ENCODE results near the gene ATF4.

The ATF4 gene, protein sequence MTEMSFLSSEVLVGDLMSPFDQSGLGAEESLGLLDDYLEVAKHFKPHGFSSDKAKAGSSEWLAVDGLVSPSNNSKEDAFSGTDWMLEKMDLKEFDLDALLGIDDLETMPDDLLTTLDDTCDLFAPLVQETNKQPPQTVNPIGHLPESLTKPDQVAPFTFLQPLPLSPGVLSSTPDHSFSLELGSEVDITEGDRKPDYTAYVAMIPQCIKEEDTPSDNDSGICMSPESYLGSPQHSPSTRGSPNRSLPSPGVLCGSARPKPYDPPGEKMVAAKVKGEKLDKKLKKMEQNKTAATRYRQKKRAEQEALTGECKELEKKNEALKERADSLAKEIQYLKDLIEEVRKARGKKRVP

DNA sequence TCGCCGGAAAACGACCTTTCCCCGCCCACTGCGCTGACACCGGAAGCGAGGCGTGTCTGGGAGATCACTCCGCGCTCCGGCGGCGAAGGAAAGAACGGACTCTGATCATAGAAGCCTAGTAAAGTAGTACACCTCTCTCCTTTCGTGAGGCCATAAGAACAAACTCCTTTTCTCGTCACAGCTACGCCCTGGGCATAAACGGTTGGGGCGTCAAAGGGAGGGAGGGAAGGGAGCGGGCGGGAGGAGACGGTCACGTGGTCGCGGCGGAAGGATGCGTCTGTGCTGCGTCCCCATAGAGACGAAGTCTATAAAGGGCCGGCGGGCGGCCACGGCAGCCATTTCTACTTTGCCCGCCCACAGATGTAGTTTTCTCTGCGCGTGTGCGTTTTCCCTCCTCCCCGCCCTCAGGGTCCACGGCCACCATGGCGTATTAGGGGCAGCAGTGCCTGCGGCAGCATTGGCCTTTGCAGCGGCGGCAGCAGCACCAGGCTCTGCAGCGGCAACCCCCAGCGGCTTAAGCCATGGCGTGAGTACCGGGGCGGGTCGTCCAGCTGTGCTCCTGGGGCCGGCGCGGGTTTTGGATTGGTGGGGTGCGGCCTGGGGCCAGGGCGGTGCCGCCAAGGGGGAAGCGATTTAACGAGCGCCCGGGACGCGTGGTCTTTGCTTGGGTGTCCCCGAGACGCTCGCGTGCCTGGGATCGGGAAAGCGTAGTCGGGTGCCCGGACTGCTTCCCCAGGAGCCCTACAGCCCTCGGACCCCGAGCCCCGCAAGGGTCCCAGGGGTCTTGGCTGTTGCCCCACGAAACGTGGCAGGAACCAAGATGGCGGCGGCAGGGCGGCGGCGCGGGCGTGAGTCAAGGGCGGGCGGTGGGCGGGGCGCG is at the start of gene ATF4:
ATF4 (plus strand) TSS at position 337 of the 880 bp plus-strand sequence. CDS start 884 bp downstream, outside the sequence.
- DNase-seq (ENCODE audit: low read depth in 2 of 2), result peak; percentile 84 to 87

DNA sequence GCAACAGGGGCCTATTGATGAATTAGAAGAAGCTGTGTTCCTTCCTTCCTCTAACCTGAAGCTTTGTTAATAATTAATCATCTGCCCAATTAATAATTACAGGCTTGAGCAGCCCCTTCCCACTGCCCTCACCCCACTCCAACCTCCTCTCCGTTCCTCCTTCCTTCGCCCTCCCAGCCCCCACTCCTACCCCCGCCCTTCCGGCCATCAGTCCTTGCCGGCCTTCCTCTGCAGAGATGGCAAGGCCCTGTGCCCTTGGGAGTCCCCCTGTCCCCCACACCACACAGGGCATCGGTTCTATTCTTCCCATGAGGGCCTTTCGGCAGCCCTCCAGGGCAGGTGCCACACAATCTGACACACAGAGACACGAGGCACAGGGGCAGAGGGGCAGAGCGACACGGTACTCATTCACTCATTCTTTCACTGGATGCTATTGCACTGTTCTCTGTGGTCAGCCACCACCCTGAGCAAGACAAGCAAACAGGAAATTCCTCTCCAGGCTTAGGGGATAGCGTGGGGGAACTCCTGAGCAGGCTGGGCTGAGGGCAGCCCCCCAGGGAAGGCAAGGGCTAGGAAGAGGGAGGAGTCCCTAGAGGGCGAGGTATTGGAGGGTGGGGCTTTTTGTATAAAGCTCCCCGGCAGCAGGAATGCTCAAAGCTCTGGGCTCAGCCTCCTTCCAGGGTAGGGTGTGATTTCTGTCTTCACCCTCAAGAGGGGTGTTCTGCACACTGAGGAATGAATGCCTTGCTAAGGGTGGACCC is 48.8 kb upstream of the ATF4 start:
- DNase-seq (ENCODE audit: low read depth in 2 of 2), result no peak

DNA sequence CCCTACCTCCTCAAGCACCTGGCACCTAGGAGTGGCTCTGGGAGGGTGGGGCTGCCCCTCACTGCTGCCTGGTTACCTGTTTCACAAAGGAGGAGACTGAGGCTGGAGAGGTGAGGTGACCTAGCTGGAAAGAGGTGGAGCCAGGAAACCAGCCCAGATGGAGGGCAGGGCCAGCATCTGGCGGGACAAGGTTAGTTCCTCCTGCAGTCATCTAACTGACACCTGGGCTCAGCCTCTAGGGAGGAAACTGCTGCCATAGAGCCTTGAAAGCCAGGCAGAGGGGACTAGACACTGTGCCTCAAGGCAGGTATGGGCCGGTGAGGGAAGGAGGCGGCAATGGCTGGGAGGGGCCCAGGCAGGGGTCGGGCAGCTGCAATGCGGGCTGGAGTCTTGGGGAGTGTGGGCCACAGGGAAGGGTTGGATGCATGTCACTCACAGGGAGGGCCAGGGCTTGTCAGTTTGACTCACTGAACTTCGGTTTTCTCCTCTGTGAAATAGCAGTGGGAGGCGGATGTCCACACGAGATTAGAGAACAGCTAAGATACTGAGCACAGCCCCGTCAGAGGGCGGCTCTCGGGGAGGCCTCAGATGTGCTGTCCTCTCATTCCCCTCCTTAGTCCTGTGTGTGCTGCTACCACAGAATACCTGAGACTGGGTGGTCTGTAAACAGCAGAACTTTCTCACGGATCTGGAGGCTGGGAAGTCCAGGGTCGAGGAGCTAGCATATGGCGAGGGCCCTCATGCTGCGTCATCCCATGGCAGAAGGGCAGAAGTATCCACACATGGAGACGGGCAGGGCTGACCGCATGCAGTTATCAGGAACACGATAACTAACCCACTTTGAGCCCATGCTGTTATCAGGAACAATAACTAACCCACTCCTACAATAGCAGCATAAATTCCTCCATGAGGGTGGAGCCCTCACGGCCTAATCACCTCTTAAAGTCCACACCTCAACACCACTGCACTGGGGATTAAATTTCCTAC is 47.5 kb upstream of the ATF4 start:
- DNase-seq (ENCODE audit: low read depth in 2 of 2), result no peak

- no peak for DNase-seq (ENCODE audit: low read depth in 2 of 2)
These were observed 46.5 kb upstream of the ATF4 start for GRCh38 chr22:39473851-39474250.

DNA sequence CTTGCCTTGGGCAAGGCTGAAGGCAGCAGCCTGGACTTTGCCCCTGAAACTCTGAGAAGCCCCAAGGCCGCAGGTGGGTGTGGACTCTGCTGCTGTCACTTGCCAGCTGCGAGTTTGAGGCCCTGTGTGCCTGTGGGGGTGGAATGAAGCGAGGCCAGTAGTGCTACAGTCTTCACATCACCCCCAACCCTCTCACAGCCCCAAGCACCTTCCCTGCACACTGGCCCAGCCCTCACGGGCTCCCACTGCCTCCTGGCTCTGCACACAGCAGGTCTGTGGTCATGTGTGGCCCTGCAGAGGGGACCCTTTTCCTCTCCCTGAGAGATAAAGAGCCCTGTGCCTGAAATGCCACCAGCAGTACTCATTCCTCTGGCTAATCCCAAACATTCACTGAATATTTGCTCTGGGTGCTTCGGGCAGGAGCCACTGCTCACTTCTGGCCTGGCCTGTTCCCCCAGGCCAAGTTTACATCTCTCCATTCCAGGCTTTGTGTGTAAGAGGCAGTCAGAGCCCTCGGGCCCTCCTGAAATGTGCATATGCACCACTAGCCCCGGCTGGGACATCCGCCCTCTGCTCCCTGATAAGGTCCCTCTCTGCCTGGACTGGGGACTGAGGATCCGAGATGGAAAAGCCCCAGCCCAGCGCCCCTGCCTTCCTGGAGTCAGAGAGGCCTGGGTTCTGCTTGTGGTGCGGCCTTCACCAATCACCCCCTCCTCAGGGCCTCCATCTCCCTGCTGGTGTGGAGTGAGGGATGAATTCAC is 45.8 kb upstream of the ATF4 start:
- no peak for DNase-seq (ENCODE audit: low read depth in 2 of 2)

DNA sequence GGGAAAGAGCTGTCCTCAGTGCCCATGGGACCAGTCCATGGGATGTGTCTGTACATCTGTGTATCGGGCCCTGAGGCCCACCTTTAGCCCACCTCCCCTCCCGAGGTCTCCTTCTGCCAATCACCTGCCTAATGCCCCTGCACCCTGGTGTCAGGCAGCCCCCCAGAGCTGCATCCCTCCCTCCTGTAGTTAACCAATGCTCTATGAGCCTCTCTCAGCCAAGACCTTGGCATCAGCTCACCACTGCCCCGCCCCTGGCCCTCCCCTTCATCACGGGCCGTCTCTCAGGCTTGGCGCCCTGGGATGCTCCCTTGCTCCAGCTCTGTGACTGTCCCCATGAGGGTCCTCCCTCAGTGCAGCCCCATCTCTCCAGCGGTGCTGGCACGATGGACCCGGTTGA is 45.0 kb upstream of the ATF4 start:
- no peak for DNase-seq (ENCODE audit: low read depth in 2 of 2)

DNA sequence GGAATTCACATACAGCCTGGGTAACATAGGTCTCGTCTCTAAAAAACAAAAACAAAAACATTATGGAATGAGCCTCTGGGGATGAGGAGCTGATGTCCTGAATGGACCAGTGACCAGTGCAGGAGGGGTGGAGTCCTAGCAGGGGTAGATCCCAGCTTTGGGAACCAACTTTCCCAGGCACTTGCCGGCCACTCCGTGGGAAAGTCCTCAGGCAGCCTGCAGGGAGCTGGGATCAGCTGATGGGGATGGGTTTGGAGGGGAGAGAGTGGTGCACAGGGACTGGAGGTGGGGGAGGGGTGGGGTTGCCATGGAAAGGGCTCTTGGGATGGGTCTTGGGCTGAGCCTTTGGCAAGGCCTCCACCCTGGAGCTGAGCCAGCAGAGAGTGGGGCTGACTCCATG is 44.5 kb upstream of the ATF4 start:
- DNase-seq (ENCODE audit: low read depth in 2 of 2), result no peak

GRCh38 chr22:39476664-39477063 is 43.7 kb upstream of the ATF4 start:
- DNase-seq (ENCODE audit: low read depth in 2 of 2), result no peak

- no peak for DNase-seq (ENCODE audit: low read depth in 2 of 2)
These were observed 42.8 kb upstream of the ATF4 start for GRCh38 chr22:39477542-39477941.

- no peak for DNase-seq (ENCODE audit: low read depth in 2 of 2)
These were observed 41.9 kb upstream of the ATF4 start for GRCh38 chr22:39478441-39478850.

- no peak for DNase-seq (ENCODE audit: low read depth in 2 of 2)
These were observed 41.1 kb upstream of the ATF4 start for GRCh38 chr22:39479254-39479653.

GRCh38 chr22:39480557-39480956 is 39.8 kb upstream of the ATF4 start:
- DNase-seq (ENCODE audit: low read depth in 2 of 2), result no peak

- no peak for DNase-seq (ENCODE audit: low read depth in 2 of 2)
These were observed 39.3 kb upstream of the ATF4 start for GRCh38 chr22:39481054-39481453.

GRCh38 chr22:39481595-39481994 is 38.8 kb upstream of the ATF4 start:
- no peak for DNase-seq (ENCODE audit: low read depth in 2 of 2)

GRCh38 chr22:39482768-39483167 is 37.6 kb upstream of the ATF4 start:
- no peak for DNase-seq (ENCODE audit: low read depth in 2 of 2)

GRCh38 chr22:39486951-39487825 is 33.2 kb upstream of the ATF4 start:
- no peak for DNase-seq (ENCODE audit: low read depth in 2 of 2)

- no peak for DNase-seq (ENCODE audit: low read depth in 2 of 2)
These were observed 32.4 kb upstream of the ATF4 start for GRCh38 chr22:39487826-39488520.

- DNase-seq (ENCODE audit: low read depth in 2 of 2), result no peak
These were observed 31.7 kb upstream of the ATF4 start for GRCh38 chr22:39488563-39489083.

Data from stimulated activated CD4-positive, alpha-beta T cell treated with anti-CD3 and anti-CD28 coated beads, Interleukin-4, amount 100 ng/mL, for 48 hours (primary cell).